Smooth muscle cell (in vitro differentiated cells): ENCODE data around the gene MPO. TPM values are rescaled to one million over a fixed set of nuclear protein-coding genes. Genes with fewer than 3 reads are reported as not detected.

Experiments used
- DNase-seq: peaks from one replicate; lab custom pipeline; 2025; ENCODE audit not compliant: unreplicated experiment; lab: John Stamatoyannopoulos, UW
- H2AFZ ChIP-seq: fragments of 200-600 bp; sonication (generic); 2 replicates; pipeline ENCODE4 v1.6.0; 2016; ENCODE audit warnings: antibody characterized with exemption, low read depth, mild to moderate bottlenecking
- H3F3A ChIP-seq: fragments of 200-600 bp; sonication (generic); 2 replicates; pipeline ENCODE4 v1.6.0; 2017; ENCODE audit warnings: antibody characterized with exemption, low read depth
- H3K27ac ChIP-seq: fragments of 200-600 bp; sonication (generic); 2 replicates; pipeline ENCODE4 v1.5.1; 2016; ENCODE audit warnings: low read depth, mild to moderate bottlenecking
- H3K27me3 ChIP-seq: fragments of 200-600 bp; sonication (generic); 2 replicates; pipeline ENCODE4 v1.6.1; 2016; ENCODE audit warnings: low read depth, mild to moderate bottlenecking
- H3K36me3 ChIP-seq: fragments of 200-600 bp; sonication (generic); 2 replicates; pipeline ENCODE4 v1.5.1; 2016; ENCODE audit warnings: low read depth
- H3K4me1 ChIP-seq: fragments of 200-600 bp; sonication (generic); 2 replicates; pipeline ENCODE4 v1.5.1; 2016; ENCODE audit warnings: low read depth
- H3K4me2 ChIP-seq: fragments of 200-600 bp; sonication (generic); 2 replicates; pipeline ENCODE4 v1.6.0; 2016; ENCODE audit warnings: mild to moderate bottlenecking
- H3K4me3 ChIP-seq: fragments of 200-600 bp; sonication (generic); 2 replicates; pipeline ENCODE4 v1.5.1; 2016; ENCODE audit warnings: mild to moderate bottlenecking
- H3K79me2 ChIP-seq: fragments of 200-600 bp; sonication (generic); 2 replicates; pipeline ENCODE4 v1.6.0; 2016; ENCODE audit warnings: low read depth, mild to moderate bottlenecking
- H3K9ac ChIP-seq: fragments of 200-600 bp; sonication (generic); 2 replicates; pipeline ENCODE4 v1.6.0; 2016; ENCODE audit warnings: low read depth
- H3K9me3 ChIP-seq: fragments of 200-600 bp; sonication (generic); replicated peaks from 2 replicates; pipeline ENCODE4 v1.5.1; 2016; ENCODE audit warnings: low read depth
- H4K20me1 ChIP-seq: fragments of 200-600 bp; sonication (generic); 2 replicates; pipeline ENCODE4 v1.6.0; 2016; ENCODE audit warnings: low read depth
- CTCF ChIP-seq: fragments of 200-600 bp; sonication (generic); IDR thresholded peaks from 2 replicates; pipeline ENCODE4 v1.5.1; 2017; ENCODE audit warnings: borderline replicate concordance, mild to moderate bottlenecking, antibody characterized with exemption; ENCODE audit not compliant: insufficient read depth, poor library complexity, severe bottlenecking
- WGBS: methylation state at CpG from one replicate; pipeline ENCODE4 v1.1.7; 2016; ENCODE audit warnings: low lambda C conversion rate; 5-methylcytosine and 5-hydroxymethylcytosine counted together
- polyA plus RNA-seq: library from polyadenylated mRNA; unstranded; fragments of >200 nt; fragmentation: Nextera tagmentation; extraction: Ambion mirVana; gene quantifications from 2 replicates; pipeline ENCODE4 v1.2.1, GENCODE V29; 2016
- total RNA-seq: library from RNA; depleted of rRNA; stranded (reverse); fragments of >200 nt; gene quantifications from 2 replicates; pipeline ENCODE4 v1.2.3, GENCODE V29; 2014

Gene MPO
- total RNA-seq (not detected in 2 replicates), polyA plus RNA-seq (0.09 TPM in 1 of 2 replicates, not detected in the other)

DNA sequence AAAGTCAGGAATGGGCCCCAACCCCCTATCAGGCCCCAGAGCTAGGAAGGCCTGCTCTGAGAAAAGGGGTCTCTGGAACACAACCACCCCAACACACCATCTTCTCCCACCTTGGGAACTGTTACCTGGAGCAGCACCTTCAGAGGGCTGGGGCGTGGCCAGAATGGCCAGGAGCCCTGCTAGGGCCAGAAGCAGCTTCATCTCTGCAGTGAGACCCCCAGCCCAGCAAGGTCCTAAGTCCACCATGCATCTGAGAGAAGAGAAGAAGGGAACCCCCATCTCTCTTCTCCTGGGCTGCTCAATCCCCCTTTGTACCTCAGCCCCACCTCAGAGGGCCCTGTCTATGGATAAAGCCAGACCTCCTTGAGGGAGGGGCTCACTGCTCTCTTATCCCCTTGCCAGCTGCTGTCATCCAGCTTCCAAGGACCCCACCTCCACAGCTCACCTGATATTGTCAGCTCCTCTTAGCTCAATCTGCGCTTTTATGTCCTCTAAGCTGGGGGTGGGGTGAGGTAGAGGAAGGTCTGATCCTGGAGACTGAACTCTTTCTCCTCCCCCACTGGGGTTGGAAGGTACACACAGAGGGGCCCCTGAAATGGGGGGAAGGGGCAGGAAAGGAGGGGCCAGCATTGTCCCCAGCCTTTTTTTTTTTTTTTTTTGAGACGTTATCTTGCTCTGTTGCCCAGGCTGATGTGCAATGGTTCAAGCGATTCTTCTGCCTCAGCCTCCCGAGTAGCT lies at the start of gene MPO:
MPO (minus strand) TSS at position 456 of the 738 bp plus-strand sequence; CDS start at position 279, 177 bp downstream.
- Histone ChIP-seq H3K4me1 (peaks cover 3% of the 10 kb centered on the region), H3K79me2 (no peaks in the 10 kb centered on the region), H3K27ac (no peak within 1 kb of the TSS), H3K9me3 (no peaks in the 10 kb centered on the region), H3K9ac (no peak within 1 kb of the TSS), H3K4me3 (no peak within 1 kb of the TSS), H3K36me3 (no peaks in the 10 kb centered on the region), H4K20me1 (no peaks in the 10 kb centered on the region), H3K4me2 (no peak within 1 kb of the TSS), H2AFZ (no peak within 1 kb of the TSS), H3F3A (no peaks in the 10 kb centered on the region), H3K27me3 (no peaks in the 10 kb centered on the region)
- 95% methylated on average over 4 of the region's 5 CpGs for WGBS
- no peak for TF ChIP-seq CTCF
- DNase-seq = no peak

- Histone ChIP-seq H2AFZ (no peak overlapping the region), H3K4me1 (peaks cover 18% of the 10 kb centered on the region), H3K4me2 (no peak overlapping the region), H3F3A (no peaks in the 10 kb centered on the region), H3K4me3 (no peak overlapping the region), H4K20me1 (no peaks in the 10 kb centered on the region), H3K36me3 (no peaks in the 10 kb centered on the region), H3K9ac (no peak overlapping the region), H3K27me3 (no peaks in the 10 kb centered on the region), H3K27ac (no peak overlapping the region), H3K79me2 (no peaks in the 10 kb centered on the region), H3K9me3 (no peaks in the 10 kb centered on the region)
- 90% methylated on average over 4 of the region's 4 CpGs for WGBS
- no peak for DNase-seq
- TF ChIP-seq CTCF = no peak
Observed at GRCh38 chr17:58329810-58330537, 49.2 kb upstream of the MPO start.

DNA sequence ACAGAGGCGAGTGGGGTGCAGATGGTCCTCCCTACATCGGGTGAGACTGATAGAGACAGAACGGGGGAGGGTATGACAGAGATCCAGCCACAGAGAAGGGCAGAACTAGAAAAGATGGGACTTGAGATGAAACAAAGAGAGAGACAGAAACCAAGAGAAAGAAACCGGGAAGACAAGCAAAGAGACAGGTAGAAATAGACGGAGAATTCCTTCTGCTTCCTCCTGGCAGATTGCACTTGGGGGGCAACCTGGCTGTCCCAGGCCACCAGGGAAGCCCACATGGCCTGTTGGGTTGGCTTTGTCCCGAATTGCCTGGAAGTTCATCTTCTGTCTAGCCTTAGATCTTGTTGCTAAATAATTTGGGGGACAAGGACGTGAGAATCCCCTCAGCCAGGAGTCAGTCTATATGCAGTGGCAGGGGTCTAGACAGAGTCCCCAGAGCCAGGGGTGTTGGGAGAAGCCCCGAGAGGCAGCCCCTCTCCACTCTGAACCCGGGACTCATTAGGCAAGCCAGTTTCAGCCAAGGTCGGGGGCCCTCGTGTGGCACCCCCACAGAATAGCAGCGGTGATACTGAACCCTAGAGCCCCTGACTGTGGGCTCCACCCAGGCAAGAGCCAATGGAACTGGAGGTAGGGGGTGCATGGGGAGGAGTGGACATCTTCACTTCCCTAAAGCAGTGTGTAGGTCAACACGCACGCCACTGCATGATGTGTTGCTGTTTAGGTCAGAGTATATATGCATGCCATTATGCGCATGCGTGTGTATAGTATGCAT lies 48.5 kb upstream of the MPO start:
- H3K36me3 ChIP-seq = no peaks in the 10 kb centered on the region
- no peaks in the 10 kb centered on the region for H3K79me2 ChIP-seq
- 74% methylated on average over 16 of the region's 16 CpGs for WGBS
- H3K9me3 ChIP-seq = no peaks in the 10 kb centered on the region
- peaks cover 24% of the 10 kb centered on the region for H3K4me1 ChIP-seq
- H4K20me1 ChIP-seq = no peaks in the 10 kb centered on the region
- H3K27me3 ChIP-seq = no peaks in the 10 kb centered on the region
- H3K9ac ChIP-seq = no peak overlapping the region
- no peak for TF ChIP-seq CTCF
- peak overlapping the region; percentile 33 for H3K4me2 ChIP-seq
- H3K27ac ChIP-seq = no peak overlapping the region
- no peaks in the 10 kb centered on the region for H3F3A ChIP-seq
- no peak overlapping the region for H2AFZ ChIP-seq
- no peak for DNase-seq
- H3K4me3 ChIP-seq = no peak overlapping the region
